CD14-positive monocyte (primary cell): ENCODE data around the gene FAM98B. TPM values are rescaled to one million over a fixed set of nuclear protein-coding genes. Genes with fewer than 3 reads are reported as not detected.

Experiments used
- DNase-seq, 3 donors: peaks; one replicate each; pipeline ENCODE4 v3.0.0-alpha.2; 2011 to 2022
- H2AFZ ChIP-seq: 2 replicates; pipeline ENCODE4 v1.6.0; 2012; ENCODE audit warnings: mild to moderate bottlenecking, low read depth, low read length, inconsistent platforms; ENCODE audit not compliant: insufficient read depth, poor library complexity, severe bottlenecking
- H3K27ac ChIP-seq, 2 donors: 1 replicate in 1 of 2; 2 replicates in 1 of 2; pipeline ENCODE4 v1.5.1; 2012 to 2013; ENCODE audit warnings: low read length in 2 of 2, control low read depth in 1 of 2, inconsistent platforms in 1 of 2, low read depth in 1 of 2, mild to moderate bottlenecking in 1 of 2
- H3K27me3 ChIP-seq, 2 donors: one replicate each; pipeline versions ENCODE4 v1.6.0 to v1.6.1; 2011 to 2013; ENCODE audit warnings: low read length in 2 of 2; ENCODE audit not compliant: control insufficient read depth in 2 of 2, insufficient read depth in 2 of 2
- H3K36me3 ChIP-seq, 2 donors: replicated peaks in 1 of 2; 1 replicate in 1 of 2; 2 replicates in 1 of 2; pipeline versions ENCODE4 v1.5.1 to v1.6.1; 2012 to 2013; ENCODE audit warnings: low read length in 2 of 2, control low read depth in 1 of 2, inconsistent platforms in 1 of 2, mild to moderate bottlenecking in 1 of 2; ENCODE audit not compliant: insufficient read depth in 2 of 2, control insufficient read depth in 1 of 2
- H3K4me1 ChIP-seq, 2 donors: 1 replicate in 1 of 2; 2 replicates in 1 of 2; pipeline versions ENCODE4 v1.5.1 to v1.6.1; 2012 to 2013; ENCODE audit warnings: low read length in 2 of 2, control low read depth in 1 of 2, inconsistent platforms in 1 of 2, mild to moderate bottlenecking in 1 of 2, moderate library complexity in 1 of 2; ENCODE audit not compliant: insufficient read depth in 2 of 2, control insufficient read depth in 1 of 2
- H3K4me2 ChIP-seq: replicated peaks from 2 replicates; pipeline ENCODE3; 2012; ENCODE audit warnings: low read length, moderate library complexity, mild to moderate bottlenecking; ENCODE audit not compliant: poor library complexity, severe bottlenecking; ENCODE audit errors: extremely low read depth
- H3K4me3 ChIP-seq, 3 experiments: fragments of 200-600 bp in 1 of 3; sonication (generic) in 1 of 3; replicated peaks in 1 of 3; 1 replicate in 2 of 3; 2 replicates in 1 of 3; pipeline ENCODE4 v1.5.1; 2011 to 2013; ENCODE audit warnings: low read length in 3 of 3, mild to moderate bottlenecking in 3 of 3, control low read depth in 2 of 3, low read depth in 2 of 3, inconsistent platforms in 1 of 3, moderate library complexity in 1 of 3
- H3K79me2 ChIP-seq: 2 replicates; pipeline ENCODE4 v1.6.0; 2012; ENCODE audit warnings: mild to moderate bottlenecking, control low read depth, inconsistent platforms, low read length, moderate library complexity; ENCODE audit not compliant: insufficient read depth
- H3K9ac ChIP-seq: 2 replicates; pipeline ENCODE4 v1.6.0; 2017; ENCODE audit warnings: low read length, mild to moderate bottlenecking; ENCODE audit not compliant: insufficient read depth, poor library complexity, severe bottlenecking
- H3K9me3 ChIP-seq, 2 donors: replicated peaks in 1 of 2; 1 replicate in 1 of 2; 2 replicates in 1 of 2; pipeline versions ENCODE4 v1.5.1 to v1.6.1; 2012 to 2013; ENCODE audit warnings: low read length in 2 of 2, control low read depth in 1 of 2; ENCODE audit not compliant: control insufficient read depth in 1 of 2, insufficient read depth in 1 of 2
- H4K20me1 ChIP-seq: 2 replicates; pipeline ENCODE4 v1.6.0; 2012; ENCODE audit warnings: mild to moderate bottlenecking, low read length, control low read depth, moderate library complexity; ENCODE audit not compliant: insufficient read depth
- H3K27ac Mint-ChIP-seq, 7 donors: one replicate each; pipeline ENCODE4 v1.8.0; 2020; ENCODE audit warnings: mild to moderate bottlenecking in 7 of 7, mixed read lengths in 7 of 7, moderate library complexity in 6 of 7, inconsistent platforms in 2 of 7
- H3K27me3 Mint-ChIP-seq, 3 donors: one replicate each; pipeline ENCODE4 v1.8.0; 2021 to 2022; ENCODE audit warnings: low read depth in 3 of 3, mild to moderate bottlenecking in 3 of 3, mixed read lengths in 3 of 3, moderate library complexity in 3 of 3, inconsistent platforms in 1 of 3
- H3K36me3 Mint-ChIP-seq, 2 donors: one replicate each; pipeline ENCODE4 v1.8.0; 2020; ENCODE audit warnings: mixed read lengths in 2 of 2, inconsistent platforms in 1 of 2, mild to moderate bottlenecking in 1 of 2
- H3K4me1 Mint-ChIP-seq: one replicate; pipeline ENCODE4 v1.8.0; 2020; ENCODE audit warnings: mild to moderate bottlenecking, mixed read lengths
- H3K4me3 Mint-ChIP-seq, 2 donors: one replicate each; pipeline ENCODE4 v1.8.0; 2020; ENCODE audit warnings: mild to moderate bottlenecking in 2 of 2, mixed read lengths in 2 of 2, moderate library complexity in 1 of 2
- H3K9me3 Mint-ChIP-seq, 7 donors: one replicate each; pipeline ENCODE4 v1.8.0; 2020 to 2022; ENCODE audit warnings: mixed read lengths in 7 of 7, mild to moderate bottlenecking in 6 of 7, moderate library complexity in 6 of 7, inconsistent platforms in 2 of 7
- WGBS: methylation state at CpG from one replicate; pipeline ENCODE4 v1.1.5; 2013; ENCODE audit warnings: missing lambda C conversion rate; ENCODE audit not compliant: insufficient coverage; 5-methylcytosine and 5-hydroxymethylcytosine counted together
- intact Hi-C, 2 donors: fragments of 100-400 bp; cut with micrococcal nuclease; formaldehyde crosslinking; loops; one replicate each; pipeline versions ENCODE4 v1.15.0 to v1.15.1; 2023
- polyA plus RNA-seq, 3 donors: library from polyadenylated mRNA; depleted of rRNA in 1 of 3; unstranded in 2 of 3; stranded (reverse) in 1 of 3; fragments of 300-500 nt in 2 of 3; fragments of >200 nt in 1 of 3; fragmentation: Illumina TruSeq in 2 of 3; gene quantifications; 1 replicate in 2 of 3; 2 replicates in 1 of 3; pipeline ENCODE4 v1.2.3, GENCODE V29; 2012 to 2021
- TF ChIP-seq, protein P1 (sequence below): fragments of 200-600 bp; IDR thresholded peaks from one replicate; pipeline ENCODE4 v1.8.0; 2022; ENCODE audit warnings: antibody characterized with exemption, mild to moderate bottlenecking

Gene FAM98B
- polyA plus RNA-seq, 3 donors: 0.41 to 1.3 (median 0.69) TPM

DNA sequence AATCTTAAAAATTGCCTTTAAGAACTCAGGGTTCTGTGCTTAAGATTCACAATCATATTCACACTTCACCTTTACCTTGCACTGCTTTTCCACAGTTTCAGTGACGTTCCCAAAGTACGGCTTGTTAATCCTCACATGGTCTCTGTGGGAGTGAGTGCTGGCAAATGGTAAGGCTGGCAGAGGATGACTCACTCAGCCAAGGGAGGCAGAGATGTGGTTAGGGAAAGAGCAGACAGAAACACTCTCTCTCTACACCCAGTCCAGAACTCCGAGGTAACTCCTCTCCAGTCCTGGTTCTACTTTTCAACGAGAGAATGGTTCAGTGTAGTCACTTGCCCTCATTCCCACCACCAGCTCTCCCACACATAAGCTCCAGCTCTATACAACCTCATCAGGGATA is 77.6 kb downstream of the FAM98B start:
- Mint-ChIP-seq H3K27me3 (peaks cover 0 to 3% (median 0%) of the 10 kb centered on the region in 3 donors), H3K4me3 (no peak overlapping the region), H3K27ac (no peak overlapping the region), H3K4me1 (no peaks in the 10 kb centered on the region), H3K9me3 (peaks cover 0 to 2% (median 0%) of the 10 kb centered on the region in 7 donors), H3K36me3 (no peaks in the 10 kb centered on the region)
- Histone ChIP-seq H3K4me3 (no peak overlapping the region), H3K9ac (no peak overlapping the region), H3K36me3 (no peaks in the 10 kb centered on the region), H3K4me2 (no peak overlapping the region), H3K27ac (no peak overlapping the region), H2AFZ (no peak overlapping the region), H3K79me2 (no peaks in the 10 kb centered on the region), H4K20me1 (no peaks in the 10 kb centered on the region), H3K9me3 (no peaks in the 10 kb centered on the region), H3K27me3 (no peaks in the 10 kb centered on the region), H3K4me1 (no peaks in the 10 kb centered on the region)
- DNase-seq: no peak
- TF ChIP-seq, protein P1, sequence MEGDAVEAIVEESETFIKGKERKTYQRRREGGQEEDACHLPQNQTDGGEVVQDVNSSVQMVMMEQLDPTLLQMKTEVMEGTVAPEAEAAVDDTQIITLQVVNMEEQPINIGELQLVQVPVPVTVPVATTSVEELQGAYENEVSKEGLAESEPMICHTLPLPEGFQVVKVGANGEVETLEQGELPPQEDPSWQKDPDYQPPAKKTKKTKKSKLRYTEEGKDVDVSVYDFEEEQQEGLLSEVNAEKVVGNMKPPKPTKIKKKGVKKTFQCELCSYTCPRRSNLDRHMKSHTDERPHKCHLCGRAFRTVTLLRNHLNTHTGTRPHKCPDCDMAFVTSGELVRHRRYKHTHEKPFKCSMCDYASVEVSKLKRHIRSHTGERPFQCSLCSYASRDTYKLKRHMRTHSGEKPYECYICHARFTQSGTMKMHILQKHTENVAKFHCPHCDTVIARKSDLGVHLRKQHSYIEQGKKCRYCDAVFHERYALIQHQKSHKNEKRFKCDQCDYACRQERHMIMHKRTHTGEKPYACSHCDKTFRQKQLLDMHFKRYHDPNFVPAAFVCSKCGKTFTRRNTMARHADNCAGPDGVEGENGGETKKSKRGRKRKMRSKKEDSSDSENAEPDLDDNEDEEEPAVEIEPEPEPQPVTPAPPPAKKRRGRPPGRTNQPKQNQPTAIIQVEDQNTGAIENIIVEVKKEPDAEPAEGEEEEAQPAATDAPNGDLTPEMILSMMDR: no peak
- intact Hi-C loops: no loop called here
- WGBS: 85% methylated on average over 2 of the region's 4 CpGs

DNA sequence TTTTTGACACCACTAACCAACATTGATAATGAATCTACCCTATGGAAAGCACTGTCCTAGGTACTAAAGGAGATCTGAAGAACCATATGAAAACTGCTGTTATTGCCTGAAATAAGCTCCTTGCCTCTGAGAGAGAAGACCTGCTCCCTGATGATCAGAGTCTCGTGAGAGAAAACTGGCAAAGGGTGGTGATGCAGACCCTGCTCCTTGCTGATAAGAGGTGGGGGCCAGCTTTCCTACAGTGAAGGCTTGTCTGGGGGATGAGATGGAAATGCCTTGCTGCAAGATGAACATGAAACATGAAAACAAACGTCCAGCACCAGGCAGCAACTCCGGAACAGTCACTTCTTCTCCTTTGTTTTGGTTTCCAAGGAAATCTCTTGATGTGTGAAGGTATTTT is 78.8 kb downstream of the FAM98B start:
- TF ChIP-seq, protein P1: no peak
- no peaks in the 10 kb centered on the region for H3K27me3 ChIP-seq
- H3K4me2 ChIP-seq: no peak overlapping the region
- Mint-ChIP-seq H3K27ac (no peak overlapping the region), H3K9me3 (peaks cover 0 to 2% (median 0%) of the 10 kb centered on the region in 7 donors), H3K36me3 (no peaks in the 10 kb centered on the region), H3K27me3 (peaks cover 0 to 3% (median 0%) of the 10 kb centered on the region in 3 donors), H3K4me1 (no peaks in the 10 kb centered on the region), H3K4me3 (no peak overlapping the region)
- H3K79me2 ChIP-seq: no peaks in the 10 kb centered on the region
- no peaks in the 10 kb centered on the region for H3K36me3 ChIP-seq
- no peaks in the 10 kb centered on the region for H3K9me3 ChIP-seq
- DNase-seq: no peak
- H3K27ac ChIP-seq: no peak overlapping the region
- H2AFZ ChIP-seq: no peak overlapping the region
- WGBS: 94% methylated on average over 3 of the region's 3 CpGs
- H3K9ac ChIP-seq: no peak overlapping the region
- no peaks in the 10 kb centered on the region for H3K4me1 ChIP-seq
- H3K4me3 ChIP-seq: no peak overlapping the region
- H4K20me1 ChIP-seq: no peaks in the 10 kb centered on the region
- intact Hi-C loops: no loop called here
